Lower leg skin (tissue), 3 donors: ENCODE data around the gene GPC5.

ENCODE experiments used
- POLR2A ChIP-seq, 2 donors: fragments of 450-650 bp; IDR thresholded peaks; one replicate each; pipeline ENCODE4 v1.6.1; 2016 to 2017; ENCODE audit warnings: antibody characterized with exemption in 2 of 2, mild to moderate bottlenecking in 1 of 2, moderate library complexity in 1 of 2
- TF ChIP-seq, protein P1 (sequence below), 3 donors: fragments of 450-650 bp; IDR thresholded peaks; one replicate each; pipeline ENCODE4 v1.5.1; 2016; ENCODE audit warnings: antibody characterized with exemption in 3 of 3, mild to moderate bottlenecking in 3 of 3, moderate library complexity in 2 of 3

DNA sequence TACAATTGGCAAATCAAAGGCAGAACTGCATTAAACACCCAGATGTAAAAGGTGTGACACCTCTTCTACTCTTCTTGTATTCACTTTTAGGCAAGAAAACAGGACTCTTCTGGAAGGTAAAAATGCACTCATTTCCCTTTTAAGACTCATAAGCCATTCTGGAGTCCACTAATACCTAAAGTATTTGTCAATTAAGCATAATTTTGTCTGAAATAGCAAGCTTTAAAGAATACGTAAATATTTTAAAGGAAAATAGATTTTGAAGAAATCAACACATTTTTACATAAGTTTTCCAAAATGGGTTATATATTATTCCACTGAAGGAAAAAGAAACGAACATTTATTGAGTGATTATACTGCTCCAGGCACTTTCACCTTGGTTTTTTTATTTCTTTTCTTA, 1166.5 kb downstream of the GPC5 start:
- TF ChIP-seq, protein P1, sequence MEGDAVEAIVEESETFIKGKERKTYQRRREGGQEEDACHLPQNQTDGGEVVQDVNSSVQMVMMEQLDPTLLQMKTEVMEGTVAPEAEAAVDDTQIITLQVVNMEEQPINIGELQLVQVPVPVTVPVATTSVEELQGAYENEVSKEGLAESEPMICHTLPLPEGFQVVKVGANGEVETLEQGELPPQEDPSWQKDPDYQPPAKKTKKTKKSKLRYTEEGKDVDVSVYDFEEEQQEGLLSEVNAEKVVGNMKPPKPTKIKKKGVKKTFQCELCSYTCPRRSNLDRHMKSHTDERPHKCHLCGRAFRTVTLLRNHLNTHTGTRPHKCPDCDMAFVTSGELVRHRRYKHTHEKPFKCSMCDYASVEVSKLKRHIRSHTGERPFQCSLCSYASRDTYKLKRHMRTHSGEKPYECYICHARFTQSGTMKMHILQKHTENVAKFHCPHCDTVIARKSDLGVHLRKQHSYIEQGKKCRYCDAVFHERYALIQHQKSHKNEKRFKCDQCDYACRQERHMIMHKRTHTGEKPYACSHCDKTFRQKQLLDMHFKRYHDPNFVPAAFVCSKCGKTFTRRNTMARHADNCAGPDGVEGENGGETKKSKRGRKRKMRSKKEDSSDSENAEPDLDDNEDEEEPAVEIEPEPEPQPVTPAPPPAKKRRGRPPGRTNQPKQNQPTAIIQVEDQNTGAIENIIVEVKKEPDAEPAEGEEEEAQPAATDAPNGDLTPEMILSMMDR (IDR thresholded peaks at IDR 0.05): no peak
- TF ChIP-seq POLR2A (IDR thresholded peaks at IDR 0.05): no peak
